GM12878 (cell line): ENCODE results near the gene SYCP2. TPM values are rescaled to one million over a fixed set of nuclear protein-coding genes. Genes with fewer than 3 reads are reported as not detected.

Experiments
- ATAC-seq: fragments of 200-7000 bp; cut with Tn5 transposase; 3 replicates; pipeline ENCODE4 v1.9.1; 2020; ENCODE audit warnings: mild to moderate bottlenecking, moderate library complexity
- BruUV-seq: library from RNA; stranded (reverse); fragments of 400-500 nt; replicated peaks from 2 replicates; lab custom pipeline; 2021; lab: Mats Ljungman, UMichigan
- CTCF ChIA-PET: fragments of 300-600 bp; sonication (Branson Sonifier 250); formaldehyde crosslinking; extraction: SDS; loops from one replicate; lab custom pipeline; 2021; ENCODE audit warnings: inconsistent platforms; lab: Yijun Ruan, JAX
- POLR2A ChIA-PET: fragments of 350-600 bp; formaldehyde crosslinking; extraction: SDS; loops from one replicate; lab custom pipeline; 2021; ENCODE audit warnings: inconsistent platforms; lab: Charles Lee
- RAD21 ChIA-PET: fragments of 300-600 bp; sonication (Branson Sonifier 250); formaldehyde crosslinking; loops from one replicate; lab custom pipeline; 2023; ENCODE audit warnings: antibody characterized with exemption; ENCODE audit not compliant: unreplicated experiment; lab: Charles Lee
- SMC1A ChIA-PET: fragments of 300-600 bp; sonication (Branson Sonifier 250); formaldehyde crosslinking; loops from one replicate; lab custom pipeline; 2023; ENCODE audit not compliant: unreplicated experiment, uncharacterized antibody; lab: Charles Lee
- DNase-seq: peaks from one replicate; pipeline ENCODE4 v3.0.0-alpha.2; 2011; ENCODE audit warnings: low read depth, low spot score
- FAIRE-seq: peaks from 3 replicates; lab custom pipeline; 2011; peaks lifted over from hg19 to GRCh38; lab: Jason Lieb, UNC
- H2AFZ ChIP-seq: 2 replicates; pipeline ENCODE4 v1.6.0; 2011; ENCODE audit warnings: low read depth, low read length, control low read depth; ENCODE audit not compliant: control insufficient read depth
- H3K27ac ChIP-seq: 2 replicates; pipeline ENCODE4 v1.5.1; 2011; ENCODE audit warnings: control low read depth; ENCODE audit not compliant: control insufficient read depth, insufficient read depth
- H3K27me3 ChIP-seq, 2 experiments: replicated peaks in 1 of 2; 2 replicates each; pipeline versions ENCODE4 v1.6.0 to v1.6.1; 2011; ENCODE audit warnings: low read length in 1 of 2; ENCODE audit not compliant: control insufficient read depth in 2 of 2, insufficient read depth in 2 of 2
- H3K36me3 ChIP-seq, 2 experiments: 2 replicates each; pipeline ENCODE4 v1.5.1; 2011; ENCODE audit warnings: low read length in 1 of 2; ENCODE audit not compliant: control insufficient read depth in 2 of 2, insufficient read depth in 2 of 2
- H3K4me1 ChIP-seq: 2 replicates; pipeline ENCODE4 v1.6.1; 2011; ENCODE audit warnings: mild to moderate bottlenecking, low read length, moderate library complexity, mixed read lengths; ENCODE audit not compliant: control insufficient read depth, insufficient read depth
- H3K4me2 ChIP-seq: 2 replicates; pipeline ENCODE4 v1.6.0; 2011; ENCODE audit warnings: control low read depth; ENCODE audit not compliant: control insufficient read depth, insufficient read depth
- H3K4me3 ChIP-seq: fragments of 200-600 bp; sonication (generic); 2 replicates; pipeline ENCODE4 v1.5.1; 2016
- H3K79me2 ChIP-seq: 2 replicates; pipeline ENCODE4 v1.6.0; 2011; ENCODE audit warnings: low read length; ENCODE audit not compliant: control insufficient read depth, insufficient read depth
- H3K9ac ChIP-seq: 2 replicates; pipeline ENCODE4 v1.8.0; 2011; ENCODE audit warnings: low read length, control low read depth, mixed read lengths; ENCODE audit not compliant: control insufficient read depth, insufficient read depth
- H3K9me3 ChIP-seq: replicated peaks from 3 replicates; pipeline ENCODE4 v1.5.1; 2011; ENCODE audit warnings: mild to moderate bottlenecking, low read length; ENCODE audit not compliant: control insufficient read depth, insufficient read depth
- H4K20me1 ChIP-seq: 2 replicates; pipeline ENCODE4 v1.6.0; 2011; ENCODE audit not compliant: control insufficient read depth, insufficient read depth
- CBX5 ChIP-seq: sonication (generic); IDR thresholded peaks from 2 replicates; pipeline ENCODE4 v1.6.1; 2016; ENCODE audit warnings: low read depth, moderate library complexity, mild to moderate bottlenecking, inconsistent platforms
- CHD2 ChIP-seq: IDR thresholded peaks from 2 replicates; pipeline ENCODE4 v1.6.1; 2011; ENCODE audit warnings: low read depth, low read length, improper control_type of control experiment, borderline replicate concordance
- JUNB ChIP-seq: IDR thresholded peaks from 2 replicates; pipeline ENCODE4 v1.6.1; 2016; ENCODE audit warnings: antibody characterized with exemption, mild to moderate bottlenecking
- MXI1 ChIP-seq: fragments of 150-350 bp; IDR thresholded peaks from 2 replicates; pipeline ENCODE4 v1.6.1; 2011; ENCODE audit warnings: low read depth, mild to moderate bottlenecking, inconsistent platforms, low read length, improper control_type of control experiment
- NR2F1 ChIP-seq: fragments of 450-650 bp; conservative IDR thresholded peaks from 2 replicates; pipeline ENCODE4 v1.6.1; 2017; ENCODE audit warnings: mild to moderate bottlenecking
- RUNX3 ChIP-seq: IDR thresholded peaks from 2 replicates; pipeline ENCODE4 v1.6.1; 2012; ENCODE audit warnings: low read length, inconsistent platforms
- TAF1 ChIP-seq: IDR thresholded peaks from 2 replicates; pipeline ENCODE4 v1.6.1; 2011; ENCODE audit warnings: mild to moderate bottlenecking, low read depth, low read length, borderline replicate concordance
- TARDBP ChIP-seq: IDR thresholded peaks from 2 replicates; pipeline ENCODE4 v1.6.1; 2016; ENCODE audit warnings: borderline replicate concordance
- WGBS: methylation state at CpG from one replicate; pipeline ENCODE4 v1.1.6; 2016; ENCODE audit warnings: low lambda C conversion rate; ENCODE audit not compliant: insufficient replicate concordance, insufficient coverage; ENCODE audit errors: missing lambda C conversion rate; 5-methylcytosine and 5-hydroxymethylcytosine counted together
- in situ Hi-C: fragments of 300-500 bp; cut with MboI; formaldehyde crosslinking; loops from 9 replicates; pipeline ENCODE4 v1.14.3; 2018; ENCODE audit warnings: mixed read lengths
- intact Hi-C: fragments of 100-400 bp; cut with micrococcal nuclease; formaldehyde crosslinking; loops from one replicate; pipeline ENCODE4 v1.14.2; 2022; ENCODE audit not compliant: unreplicated experiment
- polyA plus RNA-seq, 11 experiments: library from polyadenylated mRNA; depleted of rRNA in 4 of 11; unstranded in 6 of 11; stranded (reverse) in 5 of 11; fragments of >200 nt; fragmentation: Nextera tagmentation in 4 of 11; fragmentation: Illumina TruSeq in 1 of 11; extraction: Ambion mirVana in 4 of 11; extraction: Trizol in 1 of 11; gene quantifications; 1 replicate in 1 of 11; 2 replicates in 10 of 11; pipeline versions ENCODE4 v1.2.1 to v1.2.3, GENCODE V29; 2011 to 2016; ENCODE audit warnings: inconsistent platforms in 2 of 11, missing spikeins in 2 of 11, low read depth in 1 of 11
- total RNA-seq, 4 experiments: library from RNA; depleted of rRNA in 3 of 4; stranded (reverse); fragments of >200 nt in 3 of 4; fragmentation: Illumina TruSeq in 1 of 4; extraction: Trizol in 1 of 4; gene quantifications; 2 replicates each; pipeline versions ENCODE4 v1.2.1 to v1.2.3, GENCODE V29; 2013 to 2021

Gene SYCP2
- total and polyA plus RNA-seq, 10 of the 15 experiments (the other 5 are each of a cell fraction or from before 2014, with no cell fraction given), result 0.01 to 0.18 (median 0.09) TPM; not detected in 2

GRCh38 chr20:59880198-59880597 lies 53.2 kb downstream of the SYCP2 start:
- Histone ChIP-seq H3K4me2 (no peak overlapping the region), H3K27ac (no peak overlapping the region), H3K79me2 (no peaks in the 10 kb centered on the region), H2AFZ (no peak overlapping the region), H4K20me1 (no peaks in the 10 kb centered on the region), H3K9ac (no peak overlapping the region), H3K4me1 (no peaks in the 10 kb centered on the region), H3K4me3 (no peak overlapping the region), H3K36me3 (no peaks in the 10 kb centered on the region), H3K27me3 (no peaks in the 10 kb centered on the region), H3K9me3 (no peaks in the 10 kb centered on the region)
- DNase-seq, result no peak
- CTCF ChIA-PET, result no interaction called here
- SMC1A ChIA-PET, result interaction anchor here (0.9 kb wide), 1 partner anchor 29 kb away, joined by 3 read pairs; no protein-coding TSS in a partner anchor
- POLR2A ChIA-PET, result no interaction called here
- peak; percentile 22; the same call in 1 of the 3 replicates for ATAC-seq
- intact Hi-C loops (no loop called here), in situ Hi-C loops (no loop called here)
- WGBS, result 0% methylated on average over 1 of the region's 1 CpG
- RAD21 ChIA-PET, result interaction anchor here (1.2 kb wide), 1 partner anchor 12 kb away, joined by 3 read pairs; no protein-coding TSS in a partner anchor
- FAIRE-seq, result no peak
- BruUV-seq, result no TSS peak
- TF ChIP-seq NR2F1, result no peak
- no peak for TF ChIP-seq CHD2
- TF ChIP-seq RUNX3, result peak; percentile 24; the same call in 1 of the 2 replicates
- TF ChIP-seq TARDBP, result no peak
- TF ChIP-seq CBX5, result no peak
- TF ChIP-seq JUNB, result peak; percentile 65
- no peak for TF ChIP-seq TAF1

DNA sequence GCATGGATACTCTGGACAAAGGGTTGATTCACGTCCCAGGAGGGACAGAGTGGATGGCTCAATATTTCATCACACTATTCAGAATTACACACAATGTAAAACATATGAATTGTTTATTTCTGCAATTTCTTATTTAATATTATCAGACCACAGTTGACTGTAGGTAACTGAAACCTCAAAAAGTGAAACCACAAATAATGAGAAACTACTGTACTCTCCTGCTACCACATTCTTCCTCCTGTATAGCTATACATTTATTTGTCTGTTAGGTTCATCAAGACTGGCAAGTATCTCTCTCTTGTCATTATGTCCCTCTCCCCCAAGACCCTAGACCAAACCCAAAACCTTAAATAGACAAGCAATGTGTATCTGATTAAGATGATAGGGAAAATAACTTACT lies 60.0 kb downstream of the SYCP2 start:
- RAD21 ChIA-PET, result no interaction called here
- Histone ChIP-seq H3K4me1 (no peaks in the 10 kb centered on the region), H3K9ac (no peak overlapping the region), H3K9me3 (no peaks in the 10 kb centered on the region), H3K4me2 (no peak overlapping the region), H4K20me1 (no peaks in the 10 kb centered on the region), H3K36me3 (no peaks in the 10 kb centered on the region), H3K4me3 (no peak overlapping the region), H3K79me2 (no peaks in the 10 kb centered on the region), H3K27me3 (no peaks in the 10 kb centered on the region), H2AFZ (no peak overlapping the region), H3K27ac (no peak overlapping the region)
- in situ Hi-C loops (no loop called here), intact Hi-C loops (no loop called here)
- WGBS, result 0% methylated on average over 1 of the region's 1 CpG
- FAIRE-seq (no peak), ATAC-seq (no peak), DNase-seq (no peak)
- SMC1A ChIA-PET, result no interaction called here
- POLR2A ChIA-PET, result no interaction called here
- no peak for TF ChIP-seq MXI1
- BruUV-seq, result no TSS peak
- CTCF ChIA-PET, result interaction anchor here (0.8 to 1.6 kb wide), 2 partner anchors 24 to 61 kb away, joined by 3 to 7 read pairs; partner anchors contain the start of gene SYCP2
